HG03108 (cell line): Measurements from ENCODE around the gene TRMT44.
A peak's percentile ranks its signal among the peaks of the same experiment; 100 is the strongest.

Experiments used
- ATAC-seq: cut with Tn5 transposase; IDR thresholded peaks from one replicate; pipeline ENCODE4 v1.9.1; 2021; ENCODE audit warnings: moderate library complexity; ENCODE audit not compliant: unreplicated experiment

Gene TRMT44

DNA sequence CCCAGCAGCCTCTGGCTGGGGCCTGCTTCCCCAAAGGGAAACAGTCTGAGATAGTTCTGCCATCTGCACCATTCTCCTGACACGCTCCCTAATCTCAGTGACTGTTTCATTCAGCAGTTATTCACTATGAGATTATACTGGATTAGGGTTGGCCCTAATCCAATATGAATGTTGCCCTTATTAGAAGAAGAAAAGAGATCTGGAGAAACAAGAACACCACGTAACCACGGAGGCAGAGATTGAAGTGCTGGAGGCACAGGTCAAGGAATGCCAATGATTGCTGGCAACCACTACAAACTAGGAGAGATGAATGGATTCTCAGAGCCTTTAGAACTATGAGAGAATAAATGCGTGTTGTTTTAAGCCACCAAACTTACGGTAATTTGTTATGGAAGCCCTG is 7.4 kb upstream of the TRMT44 start:
- no peak for ATAC-seq

DNA sequence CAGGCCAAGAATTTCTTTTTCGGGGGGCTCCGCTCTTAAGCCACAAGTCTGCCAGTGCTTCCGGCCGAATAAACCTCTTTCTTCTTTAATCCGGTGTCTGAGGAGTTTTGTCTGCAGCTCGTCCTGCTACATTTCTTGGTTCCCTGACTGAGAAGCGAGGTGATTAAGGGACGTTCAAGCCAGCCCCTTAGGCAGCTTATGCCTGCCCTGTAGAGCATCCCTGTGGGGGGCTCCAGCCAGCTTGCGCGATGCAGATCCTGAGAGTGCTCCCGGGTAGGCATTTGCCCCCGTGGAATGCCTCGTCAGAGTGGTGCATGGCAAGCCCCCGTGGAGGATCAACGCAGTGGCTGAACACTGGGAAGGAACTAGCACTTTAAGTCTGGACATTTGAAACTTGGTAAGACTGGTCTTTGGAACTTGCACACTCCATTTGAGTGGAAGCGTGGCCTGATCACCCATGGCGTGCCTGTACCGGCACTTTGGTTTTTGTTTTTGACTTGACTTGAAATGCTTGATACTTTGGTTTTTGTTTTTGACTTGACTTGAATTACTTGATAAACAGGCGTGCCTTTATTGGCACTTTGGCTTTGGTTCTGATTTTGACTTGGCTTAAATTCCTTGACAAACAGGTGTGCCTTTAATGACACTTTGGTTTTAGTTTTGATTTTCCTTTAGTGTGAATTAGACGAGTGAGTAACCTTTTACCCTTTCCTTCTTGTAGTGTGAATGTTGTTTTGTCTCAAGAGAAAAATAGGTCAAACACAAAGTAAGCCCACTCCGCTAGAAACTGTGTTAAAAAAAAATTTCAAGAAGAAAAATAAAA is 6.1 kb upstream of the TRMT44 start:
- no peak for ATAC-seq

DNA sequence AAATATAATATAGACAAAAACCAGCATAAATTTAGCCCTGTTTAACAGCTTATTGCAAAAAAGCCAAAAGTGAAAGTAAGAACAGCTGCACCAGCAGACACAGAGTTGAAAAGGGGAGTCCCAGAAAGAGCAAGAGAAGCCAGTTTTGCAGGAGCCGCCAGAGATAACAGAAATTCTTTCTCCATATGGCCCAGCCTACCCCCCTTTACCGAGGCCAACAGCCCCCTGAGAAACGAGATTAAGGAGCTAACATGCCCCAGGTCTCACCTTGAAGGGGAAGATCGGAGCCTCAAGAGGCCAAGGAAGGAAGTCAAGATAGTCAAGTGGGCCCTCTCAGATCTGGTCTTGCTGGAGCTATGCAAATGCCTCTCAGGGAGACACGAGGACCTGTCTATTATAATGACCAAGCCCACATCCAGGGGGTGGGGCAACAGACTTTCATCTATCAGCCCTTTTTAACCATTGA is 4.9 kb upstream of the TRMT44 start:
- peak; percentile 34 for ATAC-seq

DNA sequence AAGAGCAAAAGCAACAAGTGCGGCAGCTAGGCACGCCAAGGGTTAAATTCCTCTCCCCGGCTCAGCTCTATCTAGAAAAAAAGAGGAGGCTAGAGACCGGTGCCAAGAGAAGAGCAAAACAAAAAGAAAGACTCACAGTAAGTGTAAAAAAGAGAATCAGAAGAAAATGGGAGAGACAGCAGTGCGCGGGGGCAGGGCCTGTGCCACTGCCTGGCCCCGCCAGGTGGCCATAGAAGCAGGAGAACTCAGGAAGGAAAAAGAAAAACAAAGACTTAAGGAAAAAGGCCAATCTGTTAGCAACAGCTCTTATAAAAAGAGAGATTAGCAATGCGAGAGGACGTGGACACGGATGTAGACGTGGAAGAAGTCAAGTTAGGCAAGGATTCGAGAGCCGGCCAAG is 3.3 kb upstream of the TRMT44 start:
- ATAC-seq: no peak

DNA sequence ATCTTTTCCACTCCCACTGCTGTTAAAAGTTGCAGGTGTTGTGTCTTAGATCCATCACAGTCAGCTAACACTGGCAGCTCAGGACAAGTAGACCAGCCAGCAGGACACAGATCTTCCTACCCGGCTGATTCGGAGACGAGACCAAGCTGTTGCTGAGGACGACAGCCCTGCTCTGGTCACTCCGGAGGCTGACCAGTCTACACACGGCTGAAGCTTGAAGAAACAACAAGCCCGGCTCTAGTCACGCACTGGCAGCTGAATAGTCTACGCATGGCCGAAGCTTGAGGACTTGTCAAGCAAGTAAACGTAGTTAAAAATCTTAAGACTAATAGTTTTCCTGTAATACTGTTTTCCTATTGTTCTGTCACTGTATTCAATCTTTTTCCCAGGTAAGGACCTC is 1.8 kb upstream of the TRMT44 start:
- no peak for ATAC-seq

DNA sequence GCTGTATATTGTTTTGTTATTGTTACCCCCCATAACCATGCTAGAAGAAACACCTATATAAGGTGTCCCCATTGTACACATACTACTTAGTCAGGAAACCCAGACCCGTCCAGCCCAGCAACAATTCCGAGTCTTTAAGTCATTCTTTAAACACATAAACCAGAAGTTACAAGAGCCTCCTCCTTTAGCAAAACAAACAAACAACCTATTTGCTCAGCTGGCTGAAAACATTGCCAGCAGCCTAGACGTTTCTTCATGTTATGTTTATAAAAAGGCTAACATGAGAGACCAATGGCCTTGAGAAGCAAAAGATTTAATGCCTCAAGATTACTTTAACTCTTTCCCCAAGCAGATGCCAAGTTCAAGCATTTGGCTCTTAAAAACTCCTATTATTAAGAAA is 1.4 kb upstream of the TRMT44 start:
- ATAC-seq: no peak

DNA sequence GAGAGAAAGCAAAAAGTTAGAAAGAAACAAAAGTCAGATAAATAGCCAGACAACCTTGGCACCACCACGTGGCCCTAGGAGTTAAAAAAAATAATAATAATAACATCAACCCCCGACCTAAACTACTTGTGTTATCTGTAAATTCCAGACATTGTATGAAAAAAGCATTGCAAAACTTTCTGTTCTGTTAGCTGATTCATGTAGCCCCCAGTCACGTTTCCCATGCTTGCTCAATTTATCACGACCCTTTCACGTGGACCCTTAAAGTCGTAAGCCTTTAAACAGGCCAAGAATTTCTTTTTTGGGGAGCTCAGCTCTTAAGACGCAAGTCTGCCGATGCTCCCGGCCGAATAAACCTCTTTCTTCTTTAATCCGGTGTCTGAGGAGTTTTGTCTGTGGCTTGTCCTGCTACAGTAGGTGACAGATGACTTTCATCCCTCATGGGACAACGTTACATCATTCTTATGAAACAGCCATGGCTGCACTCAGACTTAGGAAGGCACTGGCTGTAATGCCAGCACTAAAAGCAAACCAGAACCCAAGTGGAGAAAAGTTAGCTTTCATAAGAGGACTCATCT is 574 bp upstream of the TRMT44 start:
- peak; percentile 8 for ATAC-seq

DNA sequence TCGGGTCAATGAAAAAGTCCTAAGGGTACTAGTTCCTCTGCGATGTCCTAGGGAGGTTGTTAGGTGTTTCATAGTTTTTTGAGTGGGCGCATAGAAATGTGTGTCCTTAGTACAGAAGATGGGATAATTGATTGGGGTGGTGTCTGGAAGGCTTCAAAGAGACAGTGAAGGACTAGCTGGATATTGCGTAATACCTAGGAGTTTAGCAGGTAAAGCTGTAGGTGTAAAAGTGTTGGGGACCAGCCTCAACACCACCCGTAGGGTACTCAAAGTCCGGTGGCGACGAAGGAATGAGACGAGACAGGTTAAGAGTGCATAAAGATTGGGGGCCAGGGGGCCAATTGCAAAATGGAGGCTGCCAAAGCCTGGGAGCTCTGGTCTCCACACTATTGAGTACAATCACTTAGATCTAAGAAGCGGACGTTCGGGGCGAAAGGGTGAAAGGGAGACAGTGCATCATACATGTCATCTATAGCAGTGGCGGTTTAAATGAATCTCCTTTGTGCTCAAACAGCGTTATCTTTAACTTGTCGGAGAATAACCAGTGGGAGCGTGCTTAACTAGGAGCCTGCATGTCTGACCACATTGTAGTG is 1.0 kb downstream of the TRMT44 start:
- ATAC-seq: no peak

DNA sequence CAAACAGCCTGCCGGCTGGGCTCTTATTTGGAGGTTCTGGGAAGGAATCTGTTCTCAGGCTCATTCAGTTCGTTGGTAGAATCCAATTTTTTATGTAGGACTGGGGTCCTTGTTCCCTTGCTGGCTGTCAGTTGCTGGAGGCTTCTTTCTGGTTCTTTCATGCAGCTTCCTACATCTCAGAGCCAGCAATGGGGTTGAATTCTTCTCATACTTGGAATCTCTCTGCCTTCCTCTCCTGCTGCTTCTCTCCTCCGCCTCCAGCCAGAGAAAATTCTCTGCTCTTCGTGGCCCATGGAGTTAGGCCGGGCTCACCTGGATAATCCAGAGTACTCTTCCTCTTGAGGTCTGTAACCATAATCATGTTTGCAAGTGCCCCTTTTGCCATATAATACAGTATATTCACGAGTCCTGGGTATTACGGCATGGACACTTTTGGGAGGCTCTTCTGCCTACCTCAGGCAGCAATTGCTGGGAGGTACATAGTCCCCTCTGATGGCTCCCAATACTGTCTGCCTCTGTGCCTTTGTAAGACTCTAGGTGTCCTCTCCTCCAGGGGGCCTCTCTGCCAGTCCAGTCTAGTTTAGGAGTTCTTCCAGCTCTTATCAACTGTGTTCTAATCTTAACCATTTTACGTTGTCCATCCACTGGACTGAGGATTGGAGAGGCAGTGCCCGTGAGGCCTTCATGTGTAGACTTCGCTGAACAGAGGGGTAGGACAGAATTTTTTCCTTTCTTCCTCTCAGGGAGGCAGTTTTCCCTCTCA is 2.2 kb downstream of the TRMT44 start:
- no peak for ATAC-seq

DNA sequence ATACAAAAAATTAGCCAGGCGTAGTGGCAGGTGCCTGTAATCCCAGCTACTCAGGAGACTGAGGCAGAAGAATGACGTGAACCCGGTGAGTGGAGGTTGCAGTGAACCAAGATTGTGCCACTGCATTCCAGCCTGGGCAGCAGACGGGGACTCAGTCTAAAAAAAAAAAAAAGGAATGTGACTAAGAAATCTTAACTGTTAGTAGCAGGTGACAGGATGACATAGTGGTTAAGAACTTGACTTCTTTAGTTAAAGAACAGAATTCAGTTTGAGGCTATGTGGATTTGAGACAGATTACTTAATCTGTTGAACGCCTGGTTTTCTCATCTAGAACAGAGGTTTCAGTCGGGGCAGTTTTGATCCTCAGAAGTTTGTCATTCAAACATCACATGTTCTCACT is 3.2 kb downstream of the TRMT44 start:
- ATAC-seq: no peak

DNA sequence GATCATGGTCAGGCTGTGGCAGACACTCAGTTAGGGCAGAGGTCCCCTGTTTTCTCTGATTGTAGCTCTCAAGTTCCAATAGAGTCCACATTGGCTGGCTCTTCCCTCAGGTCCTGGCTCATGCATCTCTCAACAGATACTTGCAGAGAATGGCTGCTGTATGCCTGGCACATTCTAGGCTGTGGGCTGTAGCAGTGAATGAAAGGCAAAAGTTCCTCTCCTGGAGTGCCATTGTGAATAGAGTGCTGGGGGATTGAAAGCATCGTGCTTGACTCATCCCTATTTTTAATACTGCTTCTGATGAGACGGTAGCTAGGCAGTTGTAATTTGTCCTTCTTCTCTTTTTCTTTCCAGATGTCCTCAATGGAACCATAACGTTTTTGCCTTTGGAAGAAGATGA is 5.5 kb downstream of the TRMT44 start:
- no peak for ATAC-seq

DNA sequence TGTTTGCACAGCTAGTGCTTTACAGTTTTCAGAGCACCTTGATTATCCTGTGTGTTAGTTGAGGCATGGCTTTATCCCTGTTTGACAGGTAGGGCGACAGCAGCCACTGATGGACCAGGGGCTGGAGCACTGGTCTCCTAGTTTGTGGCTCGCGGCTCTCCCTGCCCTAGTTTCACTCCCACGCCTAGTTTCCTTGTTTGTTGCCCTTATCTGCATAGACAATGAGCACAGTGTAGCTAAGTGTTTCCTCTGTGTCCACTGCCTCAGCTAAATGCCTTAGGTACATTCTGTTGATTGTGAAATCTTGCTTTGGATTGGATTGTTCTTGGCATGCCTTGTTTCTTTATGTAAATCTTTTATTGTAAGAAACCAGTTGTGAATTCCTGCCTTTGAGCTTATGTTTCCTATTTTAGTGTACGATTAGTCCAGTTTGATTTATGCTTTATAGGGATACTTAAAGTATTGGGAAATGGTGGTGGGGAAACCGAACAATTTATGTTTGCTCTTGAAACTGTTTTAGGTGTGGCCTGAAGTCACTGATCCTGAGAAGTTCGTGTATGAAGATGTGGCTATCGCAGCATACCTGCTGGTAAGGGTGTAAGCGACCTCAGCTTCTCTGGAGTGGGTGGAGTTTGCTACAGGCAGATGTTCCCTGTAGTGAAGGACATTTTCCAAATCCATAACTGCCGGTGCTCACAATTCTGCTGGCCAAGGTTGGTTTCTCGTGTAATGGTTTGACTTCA is 11.0 kb downstream of the TRMT44 start:
- ATAC-seq: no peak

DNA sequence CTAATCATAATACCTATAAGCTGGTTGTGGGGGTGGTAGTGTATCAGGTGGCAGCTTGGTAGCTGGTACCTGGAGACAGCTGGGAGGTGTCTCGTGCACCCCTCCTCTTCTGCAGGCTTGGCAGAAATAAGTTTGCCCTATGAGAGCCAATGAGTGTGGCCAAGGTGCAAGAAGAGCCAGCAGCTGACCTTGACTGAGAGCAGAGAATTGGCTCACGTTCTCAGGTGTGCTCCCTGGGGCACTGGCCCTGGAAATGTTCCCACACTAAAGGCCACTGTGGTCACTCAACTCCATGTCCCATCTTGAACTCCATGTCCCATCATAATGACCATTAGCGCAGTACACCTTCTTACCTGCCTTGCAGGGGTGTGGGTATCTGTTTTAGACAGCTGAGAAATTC is 13.4 kb downstream of the TRMT44 start:
- ATAC-seq: no peak

DNA sequence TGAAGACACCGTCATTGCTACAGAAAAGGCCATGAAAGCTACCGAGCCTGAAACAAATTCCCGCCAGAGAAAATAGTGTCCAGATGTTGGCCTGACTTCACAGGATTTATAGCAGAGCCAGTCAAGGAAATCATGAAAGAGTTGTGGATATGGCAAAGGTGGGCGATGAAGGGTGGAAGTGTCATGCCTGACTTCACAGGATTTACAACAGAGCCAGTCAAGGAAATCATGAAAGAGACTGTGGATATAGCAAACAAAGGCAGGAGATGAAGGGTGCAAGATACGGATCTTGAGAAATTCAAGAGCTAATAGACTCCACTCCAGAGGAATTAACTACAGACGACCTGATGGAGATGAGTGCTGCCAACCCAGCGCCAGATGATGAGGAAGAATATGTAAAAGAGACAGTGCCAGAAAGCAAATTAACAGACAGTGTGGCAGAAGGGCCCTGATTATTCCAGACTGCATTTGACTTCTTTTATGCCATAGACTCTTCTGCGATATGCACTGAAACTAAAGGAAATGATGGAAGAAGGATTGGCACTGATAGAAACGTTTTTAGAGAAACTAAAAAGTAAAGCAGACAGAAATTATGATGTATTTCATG is 17.2 kb downstream of the TRMT44 start:
- ATAC-seq: no peak

DNA sequence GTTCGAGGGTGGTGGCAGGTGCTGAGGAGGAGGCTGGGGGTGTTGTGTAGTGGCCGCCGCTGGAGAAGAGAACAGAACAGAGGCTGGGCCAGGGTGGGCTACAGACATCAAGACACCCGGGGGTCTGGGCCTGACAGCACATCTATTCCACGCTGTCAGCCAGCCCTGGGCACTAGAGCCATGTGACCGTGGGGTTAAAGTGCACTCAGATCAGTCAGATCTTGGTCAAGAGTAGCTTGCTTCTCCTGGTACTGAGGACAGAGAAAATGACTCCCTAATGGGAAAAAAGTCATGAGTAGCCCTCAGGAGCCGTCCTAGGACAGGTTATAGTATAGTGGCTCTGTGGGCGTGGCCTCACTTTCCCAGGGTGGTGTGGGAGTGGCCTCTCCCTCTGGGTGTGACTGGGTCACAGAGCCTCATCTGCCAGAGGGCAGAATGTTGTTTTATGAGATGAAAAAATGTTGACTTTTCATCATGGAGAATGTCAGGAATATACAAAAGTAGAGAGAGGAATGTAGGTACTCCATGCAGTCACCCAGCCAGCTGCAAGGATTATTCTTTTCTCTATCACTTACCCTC is 19.4 kb downstream of the TRMT44 start:
- ATAC-seq: no peak

DNA sequence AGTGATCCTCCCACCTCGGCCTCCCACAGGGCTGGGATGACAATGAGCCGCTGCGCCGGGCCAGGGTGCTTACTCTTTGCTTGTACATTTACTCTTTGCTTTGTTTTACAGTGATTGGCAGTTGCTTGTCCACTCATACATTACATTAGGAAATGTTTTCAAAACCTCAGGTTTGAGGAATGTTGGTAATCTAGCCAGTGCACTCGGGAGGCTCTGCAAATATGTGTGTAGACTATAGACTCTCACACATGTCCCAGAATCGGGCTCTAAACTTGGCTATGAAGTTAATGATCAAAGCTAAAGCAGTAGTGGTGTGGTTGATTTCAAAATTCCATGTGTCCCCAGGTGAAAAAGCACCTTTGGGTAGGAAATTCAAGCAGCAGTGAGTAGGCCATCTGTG is 20.5 kb downstream of the TRMT44 start:
- no peak for ATAC-seq

DNA sequence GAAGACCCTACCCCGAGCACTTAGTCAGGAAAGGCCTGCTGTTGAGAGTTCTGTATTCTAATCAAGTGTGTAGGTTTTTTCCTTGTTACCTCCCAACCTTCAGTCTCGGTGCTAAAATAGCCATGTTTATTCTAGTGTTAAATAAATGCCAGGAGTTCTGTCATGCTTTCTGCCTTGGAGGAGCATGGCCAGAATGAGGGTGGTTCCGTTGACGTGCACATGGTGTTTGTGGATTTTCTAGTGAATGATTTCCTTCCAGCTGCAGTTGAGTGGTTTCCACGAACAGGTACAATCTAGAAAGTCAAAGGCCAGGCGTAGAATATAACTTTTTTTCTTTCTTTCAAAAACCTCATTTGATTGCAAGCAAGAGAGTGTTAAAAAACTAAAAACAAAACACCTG is 21.0 kb downstream of the TRMT44 start:
- ATAC-seq: no peak

DNA sequence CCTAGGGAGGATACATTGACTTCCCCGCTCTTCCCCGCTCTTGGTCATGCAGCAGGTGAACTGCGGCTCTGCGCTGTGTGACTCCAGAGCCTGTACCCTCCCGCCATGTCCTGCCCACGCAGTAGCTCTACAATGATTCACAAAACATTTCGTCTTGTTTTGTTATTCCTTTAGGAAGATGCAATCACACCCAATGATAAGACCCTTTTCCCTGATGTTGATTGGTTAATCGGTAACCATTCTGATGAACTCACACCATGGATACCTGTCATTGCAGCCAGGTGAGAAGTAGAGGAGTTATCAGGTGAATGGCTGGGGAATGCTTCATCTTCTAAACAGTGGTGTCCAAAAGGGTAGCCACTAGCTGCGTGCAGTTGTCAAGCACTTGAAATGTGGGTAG is 23.2 kb downstream of the TRMT44 start:
- no peak for ATAC-seq

DNA sequence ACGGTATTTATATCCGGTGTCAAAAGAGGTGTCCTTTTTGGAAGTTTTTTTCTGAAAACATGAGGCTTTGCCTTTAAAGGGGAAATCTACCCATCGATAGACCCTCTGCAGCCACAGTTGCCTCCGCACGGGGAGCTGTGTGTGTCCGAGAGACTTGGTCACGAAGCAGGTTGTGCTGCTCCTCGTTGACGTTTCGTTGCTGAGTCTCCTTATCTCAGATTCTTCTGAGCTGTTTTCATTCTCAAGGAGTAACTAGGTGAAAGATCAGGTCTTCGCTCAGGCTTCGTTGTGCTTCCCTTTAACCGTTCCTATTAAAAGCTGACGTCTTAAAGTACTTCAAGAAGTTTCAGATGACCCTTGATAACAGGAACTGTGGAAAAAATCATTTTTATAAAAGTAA is 23.8 kb downstream of the TRMT44 start:
- no peak for ATAC-seq
